BLaER1 treated with 17β-estradiol and CSF1 and Interleukin-3, amounts not matched to agents 10 nM and 100 nM (cell line): ENCODE results near the gene EIF4G3.
"Not testable (repeated sequence)": the region's sequence is repeated elsewhere in the genome, so short reads cannot be mapped to it uniquely, and the experiment has no call there.

ENCODE experiments used
- H3K27ac ChIP-seq, 11 experiments: shearing (Covaris generic); formaldehyde crosslinking; 2 replicates each; pipeline ENCODE4 v1.8.1; 2022
- H3K27me3 ChIP-seq, 11 experiments: shearing (Covaris generic); formaldehyde crosslinking; 2 replicates each; pipeline ENCODE4 v1.8.1; 2022
- H3K36me3 ChIP-seq, 11 experiments: shearing (Covaris generic); formaldehyde crosslinking; 2 replicates each; pipeline ENCODE4 v1.8.1; 2022
- H3K4me1 ChIP-seq, 10 experiments: shearing (Covaris generic); formaldehyde crosslinking; 2 replicates each; pipeline ENCODE4 v1.8.1; 2022
- H3K4me2 ChIP-seq, 11 experiments: shearing (Covaris generic); formaldehyde crosslinking; 2 replicates each; pipeline ENCODE4 v1.8.1; 2022
- H3K4me3 ChIP-seq, 10 experiments: shearing (Covaris generic); formaldehyde crosslinking; 2 replicates each; pipeline ENCODE4 v1.8.1; 2022
- H3K9ac ChIP-seq, 11 experiments: shearing (Covaris generic); formaldehyde crosslinking; 2 replicates each; pipeline ENCODE4 v1.8.1; 2022
- H3K9me3 ChIP-seq, 11 experiments: shearing (Covaris generic); formaldehyde crosslinking; replicated peaks in 1 of 11; 2 replicates each; pipeline ENCODE4 v1.8.1; 2022
- H4K20me1 ChIP-seq, 11 experiments: shearing (Covaris generic); formaldehyde crosslinking; 2 replicates each; pipeline ENCODE4 v1.8.1; 2022
- Cebpa-rat ChIP-seq, 11 experiments: shearing (Covaris generic); IDR thresholded peaks; 2 replicates each; pipeline ENCODE4 v1.8.1; 2022

The EIF4G3 gene

GRCh38 chr1:21099034-21099868 lies 77.4 kb downstream of the EIF4G3 start:
- peak overlapping the region in 8 of 11 experiments; percentile 34 to 77 (median 63); a peak in 14 of 22 replicates for H3K4me2 ChIP-seq
- 0 out of 20 replicates have a peak overlapping the region, but pooled peaks of 1 of the 10 experiments have one; percentile 17 for H3K4me3 ChIP-seq
- H3K36me3 ChIP-seq: peaks cover 16 to 76% (median 61%) of the 10 kb centered on the region in 11 experiments
- peak overlapping the region in 2 of 11 experiments; percentile 22 to 47; a peak in 2 of 22 replicates for H3K9ac ChIP-seq
- peaks cover 0 to 21% (median 0%) of the 10 kb centered on the region in 11 experiments; a peak in 4 of 22 replicates for H4K20me1 ChIP-seq
- H3K9me3 ChIP-seq: peaks cover 0 to 27% (median 8%) of the 10 kb centered on the region in 11 experiments; a peak in 12 of 22 replicates
- peak overlapping the region; percentile 43 to 80 (median 70); a peak in 21 of 22 replicates for H3K27ac ChIP-seq
- TF ChIP-seq Cebpa-rat (IDR thresholded peaks at IDR 0.05): no peak
- H3K4me1 ChIP-seq: peaks cover 10 to 44% (median 28%) of the 10 kb centered on the region in 10 experiments
- H3K27me3 ChIP-seq: no peaks in the 10 kb centered on the region

DNA sequence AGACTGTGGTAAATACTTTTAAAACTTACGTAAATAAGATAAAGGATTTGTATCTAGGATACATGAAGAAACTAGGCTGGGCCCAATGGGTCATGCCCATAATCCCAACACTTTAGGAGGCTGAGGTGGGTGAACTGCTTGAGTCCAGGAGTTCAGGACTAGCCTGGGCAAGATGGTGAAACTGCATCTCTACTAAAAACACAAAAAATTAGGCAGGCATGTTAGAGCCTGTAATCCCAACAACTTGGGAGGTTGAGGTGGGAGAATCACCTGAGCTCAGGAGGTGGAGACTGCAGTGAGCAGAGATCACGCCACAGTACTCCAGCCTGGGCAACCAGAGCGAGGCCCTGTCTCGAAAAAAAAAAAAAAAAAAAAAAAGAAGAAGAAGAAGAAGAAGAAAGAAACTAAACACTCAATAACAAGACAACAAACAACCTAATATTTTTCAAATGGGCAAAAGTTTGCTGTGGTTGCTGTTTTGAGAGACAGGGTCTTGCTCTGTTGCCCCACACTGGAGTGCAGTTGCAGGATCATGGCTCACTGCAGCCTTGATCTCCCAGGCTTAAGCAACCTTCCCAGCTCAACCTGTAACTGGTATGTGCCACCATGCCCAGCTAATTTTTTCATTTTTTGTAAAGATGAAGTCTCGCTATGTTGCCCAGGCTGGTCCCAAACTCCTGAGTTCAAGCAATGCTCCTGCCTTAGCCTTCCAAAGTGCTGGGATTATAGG lies 78.3 kb downstream of the EIF4G3 start:
- no peaks in the 10 kb centered on the region for H3K27me3 ChIP-seq
- peaks cover 10 to 44% (median 28%) of the 10 kb centered on the region in 10 experiments for H3K4me1 ChIP-seq
- peak overlapping the region in 8 of 11 experiments; percentile 9 to 80 (median 69); a peak in 13 of 22 replicates for H3K27ac ChIP-seq
- peaks cover 8 to 67% (median 54%) of the 10 kb centered on the region in 11 experiments; a peak in 21 of 22 replicates for H3K36me3 ChIP-seq
- no peak overlapping the region for H3K4me3 ChIP-seq
- H4K20me1 ChIP-seq: peaks cover 0 to 21% (median 0%) of the 10 kb centered on the region in 11 experiments; a peak in 4 of 22 replicates
- H3K4me2 ChIP-seq: peak overlapping the region in 4 of 11 experiments; percentile 62 to 77 (median 72); a peak in 8 of 22 replicates
- H3K9me3 ChIP-seq: peaks cover 0 to 36% (median 14%) of the 10 kb centered on the region in 11 experiments; a peak in 14 of 22 replicates
- H3K9ac ChIP-seq: no peak overlapping the region
- TF ChIP-seq Cebpa-rat (IDR thresholded peaks at IDR 0.05): no peak

GRCh38 chr1:21097729-21098128 lies 79.0 kb downstream of the EIF4G3 start:
- Histone ChIP-seq H3K9ac (no peak overlapping the region), H3K4me2 (0 out of 22 replicates have a peak overlapping the region, but pooled peaks of 1 of the 11 experiments have one; percentile 77), H3K9me3 (peaks cover 0 to 36% (median 14%) of the 10 kb centered on the region in 11 experiments; a peak in 14 of 22 replicates), H4K20me1 (peaks cover 0 to 21% (median 0%) of the 10 kb centered on the region in 11 experiments; a peak in 4 of 22 replicates), H3K4me1 (peaks cover 10 to 44% (median 28%) of the 10 kb centered on the region in 10 experiments), H3K36me3 (peaks cover 4 to 62% (median 49%) of the 10 kb centered on the region in 11 experiments; a peak in 21 of 22 replicates), H3K4me3 (no peak overlapping the region), H3K27ac (peak overlapping the region in 8 of 11 experiments; percentile 9 to 80 (median 69); a peak in 7 of 22 replicates), H3K27me3 (no peaks in the 10 kb centered on the region)
- no peak for TF ChIP-seq Cebpa-rat (IDR thresholded peaks at IDR 0.05)

GRCh38 chr1:21095976-21096375 lies 80.7 kb downstream of the EIF4G3 start:
- Histone ChIP-seq H3K27me3 (no peaks in the 10 kb centered on the region), H3K4me1 (peaks cover 8 to 47% (median 34%) of the 10 kb centered on the region in 10 experiments), H3K9me3 (peaks cover 0 to 36% (median 14%) of the 10 kb centered on the region in 11 experiments; a peak in 14 of 22 replicates), H3K9ac (no peak overlapping the region), H3K4me2 (no peak overlapping the region), H4K20me1 (peaks cover 0 to 28% (median 3%) of the 10 kb centered on the region in 11 experiments; a peak in 11 of 22 replicates), H3K4me3 (no peak overlapping the region), H3K36me3 (peaks cover 4 to 62% (median 49%) of the 10 kb centered on the region in 11 experiments; a peak in 21 of 22 replicates), H3K27ac (no peak overlapping the region)
- TF ChIP-seq Cebpa-rat (IDR thresholded peaks at IDR 0.05): no peak

- H3K9me3 ChIP-seq: peaks cover 0 to 36% (median 14%) of the 10 kb centered on the region in 11 experiments; a peak in 14 of 22 replicates
- not testable (repeated sequence) for H3K27me3 ChIP-seq, H3K27ac ChIP-seq, H3K4me3 ChIP-seq, H3K4me2 ChIP-seq, H3K9ac ChIP-seq
- H3K36me3 ChIP-seq: peaks cover 4 to 53% (median 45%) of the 10 kb centered on the region in 11 experiments; a peak in 21 of 22 replicates
- peaks cover 4 to 47% (median 27%) of the 10 kb centered on the region in 10 experiments; a peak in 17 of 20 replicates for H3K4me1 ChIP-seq
- peaks cover 0 to 38% (median 5%) of the 10 kb centered on the region in 11 experiments; a peak in 13 of 22 replicates for H4K20me1 ChIP-seq
Measured at GRCh38 chr1:21094282-21094681, 82.4 kb downstream of the EIF4G3 start.

DNA sequence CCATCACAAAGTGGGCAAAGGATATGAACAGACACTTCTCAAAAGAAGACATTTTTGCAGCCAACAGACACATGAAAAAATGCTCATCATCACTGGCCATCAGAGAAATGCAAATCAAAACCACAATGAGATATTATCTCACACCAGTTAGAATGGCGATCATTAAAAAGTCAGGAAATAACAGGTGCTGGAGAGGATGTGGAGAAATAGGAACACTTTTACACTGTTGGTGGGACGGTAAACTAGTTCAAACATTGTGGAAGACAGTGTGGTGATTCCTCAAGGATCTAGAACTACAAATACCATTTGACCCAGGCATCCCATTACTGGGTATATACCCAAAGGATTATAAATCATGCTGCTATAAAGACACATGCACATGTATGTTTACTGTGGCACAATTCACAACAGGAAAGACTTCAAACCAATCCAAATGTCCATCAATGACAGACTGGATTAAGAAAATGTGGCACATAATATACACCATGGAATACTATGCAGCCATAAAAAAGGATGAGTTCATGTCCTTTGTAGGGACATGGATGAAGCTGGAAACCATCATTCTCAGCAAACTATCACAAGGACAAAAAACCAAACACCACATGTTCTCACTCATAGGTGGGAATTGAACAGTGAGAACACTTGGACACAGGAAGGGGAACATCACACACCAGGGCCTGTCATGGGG lies 83.3 kb downstream of the EIF4G3 start:
- H4K20me1 ChIP-seq: peaks cover 0 to 42% (median 9%) of the 10 kb centered on the region in 11 experiments; a peak in 13 of 22 replicates
- peaks cover 4 to 53% (median 44%) of the 10 kb centered on the region in 11 experiments; a peak in 21 of 22 replicates for H3K36me3 ChIP-seq
- H3K27me3 ChIP-seq, H3K4me2 ChIP-seq, H3K27ac ChIP-seq, H3K9ac ChIP-seq, H3K4me3 ChIP-seq: not testable (repeated sequence)
- peaks cover 0 to 27% (median 14%) of the 10 kb centered on the region in 11 experiments; a peak in 13 of 22 replicates for H3K9me3 ChIP-seq
- peaks cover 4 to 45% (median 24%) of the 10 kb centered on the region in 10 experiments; a peak in 17 of 20 replicates for H3K4me1 ChIP-seq

DNA sequence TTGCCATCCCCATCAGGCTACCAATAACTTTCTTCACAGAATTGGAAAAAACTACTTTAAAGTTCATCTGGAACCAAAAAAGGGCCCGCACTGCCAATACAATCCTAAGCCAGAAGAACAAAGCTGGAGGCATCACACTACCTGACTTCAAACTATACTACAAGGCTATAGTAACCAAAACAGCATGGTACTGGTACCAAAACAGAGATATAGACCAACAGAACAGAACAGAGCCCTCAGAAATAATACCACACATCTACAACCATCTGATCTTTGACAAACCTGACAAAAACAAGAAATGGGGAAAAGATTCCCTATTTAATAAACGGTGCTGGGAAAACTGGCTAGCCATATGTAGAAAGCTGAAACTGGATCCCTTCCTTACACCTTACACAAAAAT lies 84.2 kb downstream of the EIF4G3 start:
- not testable (repeated sequence) for H3K27me3 ChIP-seq, H3K4me3 ChIP-seq, H3K9ac ChIP-seq
- H3K4me2 ChIP-seq: peak overlapping the region in 4 of 11 experiments; percentile 56 to 87 (median 67); a peak in 5 of 22 replicates
- H3K36me3 ChIP-seq: peaks cover 11 to 53% (median 43%) of the 10 kb centered on the region in 11 experiments; a peak in 21 of 22 replicates
- H3K9me3 ChIP-seq: peaks cover 0 to 23% (median 14%) of the 10 kb centered on the region in 11 experiments; a peak in 12 of 22 replicates
- H3K27ac ChIP-seq: 0 out of 22 replicates have a peak overlapping the region, but pooled peaks of 1 of the 11 experiments have one; percentile 65
- peaks cover 0 to 42% (median 9%) of the 10 kb centered on the region in 11 experiments; a peak in 13 of 22 replicates for H4K20me1 ChIP-seq
- peaks cover 4 to 38% (median 24%) of the 10 kb centered on the region in 10 experiments; a peak in 17 of 20 replicates for H3K4me1 ChIP-seq

- peaks cover 0 to 23% (median 14%) of the 10 kb centered on the region in 11 experiments; a peak in 12 of 22 replicates for H3K9me3 ChIP-seq
- peaks cover 0 to 42% (median 9%) of the 10 kb centered on the region in 11 experiments; a peak in 13 of 22 replicates for H4K20me1 ChIP-seq
- not testable (repeated sequence) for H3K27me3 ChIP-seq, H3K4me3 ChIP-seq
- peak overlapping the region in 5 of 11 experiments; percentile 29 to 65 (median 61); a peak in 8 of 22 replicates for H3K27ac ChIP-seq
- peak overlapping the region in 2 of 11 experiments; percentile 4 to 32; a peak in 2 of 22 replicates for H3K9ac ChIP-seq
- peak overlapping the region in 6 of 11 experiments; percentile 41 to 87 (median 59); a peak in 12 of 22 replicates for H3K4me2 ChIP-seq
- peaks cover 21 to 53% (median 45%) of the 10 kb centered on the region in 11 experiments for H3K36me3 ChIP-seq
- H3K4me1 ChIP-seq: peaks cover 4 to 38% (median 24%) of the 10 kb centered on the region in 10 experiments; a peak in 17 of 20 replicates
Measured at GRCh38 chr1:21091053-21091690, 85.5 kb downstream of the EIF4G3 start.
